Sigmoid colon (tissue), 4 donors: ENCODE measurements around the gene ZNF451.

Experiments used
- EP300 ChIP-seq, 4 donors: sonication (generic); formaldehyde crosslinking; IDR thresholded peaks; one replicate each; pipeline ENCODE4 v1.6.1; 2017; ENCODE audit warnings: antibody characterized with exemption in 4 of 4
- POLR2A ChIP-seq, 2 donors: fragments of 450-650 bp; IDR thresholded peaks; one replicate each; pipeline ENCODE4 v1.6.1; 2016; ENCODE audit warnings: antibody characterized with exemption in 2 of 2, mild to moderate bottlenecking in 2 of 2, moderate library complexity in 2 of 2
- TF ChIP-seq, protein P1 (sequence below), 4 experiments: fragments of 450-650 bp in 3 of 4; fragments of 200-600 bp in 1 of 4; IDR thresholded peaks; one replicate each; pipeline ENCODE4 v1.5.1; 2016 to 2019; ENCODE audit warnings: antibody characterized with exemption in 4 of 4, mild to moderate bottlenecking in 3 of 4, moderate library complexity in 2 of 4

DNA sequence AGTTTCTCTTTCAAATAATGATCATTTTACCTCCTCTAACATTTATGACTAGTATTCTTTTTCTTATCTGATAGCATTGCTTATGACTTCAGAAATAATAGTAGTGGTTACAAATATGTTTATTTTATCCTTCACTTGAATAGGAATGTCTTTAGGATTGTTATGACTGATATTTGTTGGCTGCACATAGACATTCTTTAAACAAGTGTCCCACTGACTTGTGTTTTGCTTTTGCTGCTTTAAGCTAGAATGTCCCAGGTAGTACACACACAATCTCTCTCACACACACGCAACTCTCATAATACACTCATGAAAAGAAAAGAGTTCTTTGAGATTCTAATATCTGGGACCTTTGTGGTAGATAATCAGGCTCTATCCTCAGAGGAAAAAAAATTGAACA is 21.9 kb upstream of the ZNF451 start:
- no peak for TF ChIP-seq EP300 (IDR thresholded peaks at IDR 0.05)
- TF ChIP-seq, protein P1, sequence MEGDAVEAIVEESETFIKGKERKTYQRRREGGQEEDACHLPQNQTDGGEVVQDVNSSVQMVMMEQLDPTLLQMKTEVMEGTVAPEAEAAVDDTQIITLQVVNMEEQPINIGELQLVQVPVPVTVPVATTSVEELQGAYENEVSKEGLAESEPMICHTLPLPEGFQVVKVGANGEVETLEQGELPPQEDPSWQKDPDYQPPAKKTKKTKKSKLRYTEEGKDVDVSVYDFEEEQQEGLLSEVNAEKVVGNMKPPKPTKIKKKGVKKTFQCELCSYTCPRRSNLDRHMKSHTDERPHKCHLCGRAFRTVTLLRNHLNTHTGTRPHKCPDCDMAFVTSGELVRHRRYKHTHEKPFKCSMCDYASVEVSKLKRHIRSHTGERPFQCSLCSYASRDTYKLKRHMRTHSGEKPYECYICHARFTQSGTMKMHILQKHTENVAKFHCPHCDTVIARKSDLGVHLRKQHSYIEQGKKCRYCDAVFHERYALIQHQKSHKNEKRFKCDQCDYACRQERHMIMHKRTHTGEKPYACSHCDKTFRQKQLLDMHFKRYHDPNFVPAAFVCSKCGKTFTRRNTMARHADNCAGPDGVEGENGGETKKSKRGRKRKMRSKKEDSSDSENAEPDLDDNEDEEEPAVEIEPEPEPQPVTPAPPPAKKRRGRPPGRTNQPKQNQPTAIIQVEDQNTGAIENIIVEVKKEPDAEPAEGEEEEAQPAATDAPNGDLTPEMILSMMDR (IDR thresholded peaks at IDR 0.05): no peak
- TF ChIP-seq POLR2A (IDR thresholded peaks at IDR 0.05): no peak
